Sigmoid colon (tissue), 4 donors: ENCODE measurements around the gene CENATAC.
"Not testable (repeated sequence)": the region's sequence is repeated elsewhere in the genome, so short reads cannot be mapped to it uniquely, and the experiment has no call there.

Experiments used
- POLR2AphosphoS5 ChIP-seq, 4 donors: sonication (generic); formaldehyde crosslinking; IDR thresholded peaks; one replicate each; pipeline ENCODE4 v1.6.1; 2017; ENCODE audit warnings: antibody characterized with exemption in 4 of 4
- TF ChIP-seq, protein P1 (sequence below), 4 experiments: fragments of 450-650 bp in 3 of 4; fragments of 200-600 bp in 1 of 4; IDR thresholded peaks; one replicate each; pipeline ENCODE4 v1.5.1; 2016 to 2019; ENCODE audit warnings: antibody characterized with exemption in 4 of 4, mild to moderate bottlenecking in 3 of 4, moderate library complexity in 2 of 4

DNA sequence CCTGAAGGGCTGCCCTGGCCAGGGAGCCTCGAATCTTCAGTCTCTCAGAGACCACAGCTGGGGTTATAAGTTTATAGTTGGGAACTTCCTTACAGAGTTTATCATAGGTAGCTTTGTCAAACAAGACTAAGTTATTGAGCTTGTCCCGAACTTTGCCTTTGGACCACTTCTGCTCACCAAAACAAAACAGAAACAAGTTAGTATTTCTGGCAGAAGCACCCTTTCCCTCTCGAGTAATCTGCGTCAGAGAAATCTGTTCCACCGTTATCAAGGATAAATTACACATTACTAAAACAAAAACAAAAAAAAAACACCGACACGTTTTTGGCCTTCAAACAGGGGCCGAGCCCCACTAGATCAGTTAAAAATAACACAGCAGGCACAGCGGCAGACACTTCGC is 19.4 kb downstream of the CENATAC start:
- TF ChIP-seq, protein P1, sequence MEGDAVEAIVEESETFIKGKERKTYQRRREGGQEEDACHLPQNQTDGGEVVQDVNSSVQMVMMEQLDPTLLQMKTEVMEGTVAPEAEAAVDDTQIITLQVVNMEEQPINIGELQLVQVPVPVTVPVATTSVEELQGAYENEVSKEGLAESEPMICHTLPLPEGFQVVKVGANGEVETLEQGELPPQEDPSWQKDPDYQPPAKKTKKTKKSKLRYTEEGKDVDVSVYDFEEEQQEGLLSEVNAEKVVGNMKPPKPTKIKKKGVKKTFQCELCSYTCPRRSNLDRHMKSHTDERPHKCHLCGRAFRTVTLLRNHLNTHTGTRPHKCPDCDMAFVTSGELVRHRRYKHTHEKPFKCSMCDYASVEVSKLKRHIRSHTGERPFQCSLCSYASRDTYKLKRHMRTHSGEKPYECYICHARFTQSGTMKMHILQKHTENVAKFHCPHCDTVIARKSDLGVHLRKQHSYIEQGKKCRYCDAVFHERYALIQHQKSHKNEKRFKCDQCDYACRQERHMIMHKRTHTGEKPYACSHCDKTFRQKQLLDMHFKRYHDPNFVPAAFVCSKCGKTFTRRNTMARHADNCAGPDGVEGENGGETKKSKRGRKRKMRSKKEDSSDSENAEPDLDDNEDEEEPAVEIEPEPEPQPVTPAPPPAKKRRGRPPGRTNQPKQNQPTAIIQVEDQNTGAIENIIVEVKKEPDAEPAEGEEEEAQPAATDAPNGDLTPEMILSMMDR (IDR thresholded peaks at IDR 0.05) = not testable (repeated sequence)
- not testable (repeated sequence) for TF ChIP-seq POLR2AphosphoS5 (IDR thresholded peaks at IDR 0.05)
